HEK293 (cell line): ENCODE results near the gene ACTN4.

Source experiments
- GLI2 ChIP-seq: fragments of 450-650 bp; formaldehyde crosslinking; IDR thresholded peaks from 2 replicates; pipeline ENCODE4; 2017; ENCODE audit warnings: missing biosample characterization, missing genetic modification characterization, low read depth, borderline replicate concordance
- GLIS1 ChIP-seq: fragments of 450-650 bp; formaldehyde crosslinking; IDR thresholded peaks from 2 replicates; pipeline ENCODE4 v1.5.1; 2016; ENCODE audit warnings: missing biosample characterization, missing genetic modification characterization
- KLF1 ChIP-seq: fragments of 450-650 bp; formaldehyde crosslinking; IDR thresholded peaks from 2 replicates; pipeline ENCODE4 v1.5.1; 2016; ENCODE audit warnings: missing biosample characterization, missing genetic modification characterization
- PATZ1 ChIP-seq: fragments of 450-650 bp; formaldehyde crosslinking; IDR thresholded peaks from 2 replicates; pipeline ENCODE4 v1.5.1; 2016; ENCODE audit warnings: missing biosample characterization, missing genetic modification characterization
- REPIN1 ChIP-seq: fragments of 450-650 bp; formaldehyde crosslinking; IDR thresholded peaks from 2 replicates; pipeline ENCODE4 v1.5.1; 2017; ENCODE audit warnings: missing biosample characterization, missing genetic modification characterization, low read depth
- SETDB1 ChIP-seq: IDR thresholded peaks from one replicate; pipeline ENCODE4 v1.6.1; 2017; ENCODE audit warnings: mild to moderate bottlenecking, low read length, moderate library complexity, mixed read lengths; ENCODE audit not compliant: insufficient read length
- ZBTB10 ChIP-seq: fragments of 450-650 bp; formaldehyde crosslinking; IDR thresholded peaks from 2 replicates; pipeline ENCODE4 v1.5.1; 2016; ENCODE audit warnings: missing biosample characterization, missing genetic modification characterization
- ZBTB11 ChIP-seq: fragments of 450-650 bp; formaldehyde crosslinking; conservative IDR thresholded peaks from 2 replicates; pipeline ENCODE4 v1.5.1; 2016; ENCODE audit warnings: low read depth, missing biosample characterization, missing genetic modification characterization
- ZBTB48 ChIP-seq: fragments of 450-650 bp; formaldehyde crosslinking; IDR thresholded peaks from 2 replicates; pipeline ENCODE4 v1.5.1; 2016; ENCODE audit warnings: missing biosample characterization, missing genetic modification characterization
- ZEB2 ChIP-seq: fragments of 450-650 bp; formaldehyde crosslinking; IDR thresholded peaks from 2 replicates; pipeline ENCODE4 v1.5.1; 2016; ENCODE audit warnings: missing biosample characterization, missing genetic modification characterization
- ZFP41 ChIP-seq: fragments of 450-650 bp; formaldehyde crosslinking; IDR thresholded peaks from 2 replicates; pipeline ENCODE4 v1.5.1; 2016; ENCODE audit warnings: missing biosample characterization, missing genetic modification characterization, borderline replicate concordance
- ZFP69B ChIP-seq: fragments of 450-650 bp; formaldehyde crosslinking; IDR thresholded peaks from 2 replicates; pipeline ENCODE4 v1.5.1; 2016; ENCODE audit warnings: missing biosample characterization, missing genetic modification characterization
- ZIC2 ChIP-seq: fragments of 450-650 bp; formaldehyde crosslinking; IDR thresholded peaks from 2 replicates; pipeline ENCODE4 v1.5.1; 2016; ENCODE audit warnings: missing biosample characterization, missing genetic modification characterization
- ZNF138 ChIP-seq: fragments of 450-650 bp; formaldehyde crosslinking; IDR thresholded peaks from 2 replicates; pipeline ENCODE4 v1.5.1; 2016; ENCODE audit warnings: missing biosample characterization, missing genetic modification characterization, borderline replicate concordance
- ZNF2 ChIP-seq: fragments of 450-650 bp; formaldehyde crosslinking; IDR thresholded peaks from 2 replicates; pipeline ENCODE4 v1.5.1; 2016; ENCODE audit warnings: missing biosample characterization, missing genetic modification characterization
- ZNF221 ChIP-seq: fragments of 450-650 bp; formaldehyde crosslinking; IDR thresholded peaks from 2 replicates; pipeline ENCODE4 v1.5.1; 2017; ENCODE audit warnings: missing biosample characterization, missing genetic modification characterization, borderline replicate concordance
- ZNF335 ChIP-seq: fragments of 450-650 bp; formaldehyde crosslinking; conservative IDR thresholded peaks from 2 replicates; pipeline ENCODE4 v1.5.1; 2016; ENCODE audit warnings: missing biosample characterization, missing genetic modification characterization
- ZNF473 ChIP-seq: fragments of 450-650 bp; formaldehyde crosslinking; IDR thresholded peaks from 2 replicates; pipeline ENCODE4 v1.5.1; 2017; ENCODE audit warnings: missing biosample characterization, missing genetic modification characterization
- ZNF501 ChIP-seq: fragments of 450-650 bp; formaldehyde crosslinking; IDR thresholded peaks from 2 replicates; pipeline ENCODE4 v1.5.1; 2016; ENCODE audit warnings: missing biosample characterization, missing genetic modification characterization
- ZNF600 ChIP-seq: fragments of 450-650 bp; formaldehyde crosslinking; IDR thresholded peaks from 2 replicates; pipeline ENCODE4 v1.5.1; 2016; ENCODE audit warnings: missing biosample characterization, missing genetic modification characterization
- ZNF623 ChIP-seq: fragments of 450-650 bp; formaldehyde crosslinking; IDR thresholded peaks from 2 replicates; pipeline ENCODE4 v1.5.1; 2016; ENCODE audit warnings: missing biosample characterization, missing genetic modification characterization
- ZNF626 ChIP-seq: fragments of 450-650 bp; sonication (Bioruptor Pico); formaldehyde crosslinking; IDR thresholded peaks from 2 replicates; pipeline ENCODE4 v1.5.1; 2018; ENCODE audit warnings: missing biosample characterization, missing genetic modification characterization, inconsistent platforms
- ZNF768 ChIP-seq: fragments of 450-650 bp; formaldehyde crosslinking; IDR thresholded peaks from 2 replicates; pipeline ENCODE4 v1.5.1; 2018; ENCODE audit warnings: missing biosample characterization, mild to moderate bottlenecking, missing genetic modification characterization
- ZXDB ChIP-seq: fragments of 450-650 bp; formaldehyde crosslinking; IDR thresholded peaks from 2 replicates; pipeline ENCODE4 v1.5.1; 2016; ENCODE audit warnings: missing biosample characterization, missing genetic modification characterization
- TF ChIP-seq, protein P1 (sequence below): fragments of 450-650 bp; formaldehyde crosslinking; IDR thresholded peaks from 2 replicates; pipeline ENCODE4 v1.5.1; 2016; ENCODE audit warnings: missing biosample characterization, missing genetic modification characterization
- TF ChIP-seq, protein P2 (sequence below): fragments of 450-650 bp; formaldehyde crosslinking; IDR thresholded peaks from 2 replicates; pipeline ENCODE4 v1.5.1; 2016; ENCODE audit warnings: missing biosample characterization, missing genetic modification characterization, borderline replicate concordance
- TF ChIP-seq, protein P3 (sequence below): fragments of 450-650 bp; formaldehyde crosslinking; IDR thresholded peaks from 2 replicates; pipeline ENCODE4 v1.5.1; 2017; ENCODE audit warnings: missing biosample characterization, missing genetic modification characterization

ACTN4 gene

GRCh38 chr19:38729653-38730469, 82.4 kb downstream of the ACTN4 start (continued):
- TF ChIP-seq ZBTB48 (tag by site-specific recombination) (peak; percentile 72), KLF1 (tag by site-specific recombination) (peak; percentile 64), ZNF221 (tag by site-specific recombination) (no peak), ZNF501 (tag by site-specific recombination) (peak; percentile 61; the same call in 1 of the 2 replicates), ZNF768 (no peak), ZNF623 (tag by site-specific recombination) (0 out of 2 replicates have a peak, but pooled peaks have one; percentile 6), GLIS1 (tag by site-specific recombination) (peak; percentile 42), ZNF138 (tag by site-specific recombination) (no peak), SETDB1 (no peak), ZEB2 (tag by site-specific recombination) (peak; percentile 21; the same call in 1 of the 2 replicates), ZXDB (0 out of 2 replicates have a peak, but pooled peaks have one; percentile 23), GLI2 (tag by site-specific recombination) (no peak), ZFP41 (tag by site-specific recombination) (no peak), ZBTB11 (tag by site-specific recombination) (peak; percentile 22; the same call in 1 of the 2 replicates), ZNF335 (tag by site-specific recombination) (peak; percentile 37; the same call in 1 of the 2 replicates), PATZ1 (tag by site-specific recombination) (peak; percentile 91), ZFP69B (tag by site-specific recombination) (peak; percentile 92), ZNF473 (no peak), ZNF626 (tag by site-specific recombination) (no peak), ZBTB10 (peak; percentile 68; the same call in 1 of the 2 replicates), REPIN1 (tag by site-specific recombination) (no peak), ZIC2 (no peak), ZNF2 (tag by site-specific recombination) (peak; percentile 42; the same call in 1 of the 2 replicates), ZNF600 (tag by site-specific recombination) (peak; percentile 51)
- TF ChIP-seq, protein P1, sequence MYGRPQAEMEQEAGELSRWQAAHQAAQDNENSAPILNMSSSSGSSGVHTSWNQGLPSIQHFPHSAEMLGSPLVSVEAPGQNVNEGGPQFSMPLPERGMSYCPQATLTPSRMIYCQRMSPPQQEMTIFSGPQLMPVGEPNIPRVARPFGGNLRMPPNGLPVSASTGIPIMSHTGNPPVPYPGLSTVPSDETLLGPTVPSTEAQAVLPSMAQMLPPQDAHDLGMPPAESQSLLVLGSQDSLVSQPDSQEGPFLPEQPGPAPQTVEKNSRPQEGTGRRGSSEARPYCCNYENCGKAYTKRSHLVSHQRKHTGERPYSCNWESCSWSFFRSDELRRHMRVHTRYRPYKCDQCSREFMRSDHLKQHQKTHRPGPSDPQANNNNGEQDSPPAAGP (tag by site-specific recombination): peak; percentile 80
- TF ChIP-seq, protein P2, sequence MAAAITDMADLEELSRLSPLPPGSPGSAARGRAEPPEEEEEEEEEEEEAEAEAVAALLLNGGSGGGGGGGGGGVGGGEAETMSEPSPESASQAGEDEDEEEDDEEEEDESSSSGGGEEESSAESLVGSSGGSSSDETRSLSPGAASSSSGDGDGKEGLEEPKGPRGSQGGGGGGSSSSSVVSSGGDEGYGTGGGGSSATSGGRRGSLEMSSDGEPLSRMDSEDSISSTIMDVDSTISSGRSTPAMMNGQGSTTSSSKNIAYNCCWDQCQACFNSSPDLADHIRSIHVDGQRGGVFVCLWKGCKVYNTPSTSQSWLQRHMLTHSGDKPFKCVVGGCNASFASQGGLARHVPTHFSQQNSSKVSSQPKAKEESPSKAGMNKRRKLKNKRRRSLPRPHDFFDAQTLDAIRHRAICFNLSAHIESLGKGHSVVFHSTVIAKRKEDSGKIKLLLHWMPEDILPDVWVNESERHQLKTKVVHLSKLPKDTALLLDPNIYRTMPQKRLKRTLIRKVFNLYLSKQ: no peak
- TF ChIP-seq, protein P3, sequence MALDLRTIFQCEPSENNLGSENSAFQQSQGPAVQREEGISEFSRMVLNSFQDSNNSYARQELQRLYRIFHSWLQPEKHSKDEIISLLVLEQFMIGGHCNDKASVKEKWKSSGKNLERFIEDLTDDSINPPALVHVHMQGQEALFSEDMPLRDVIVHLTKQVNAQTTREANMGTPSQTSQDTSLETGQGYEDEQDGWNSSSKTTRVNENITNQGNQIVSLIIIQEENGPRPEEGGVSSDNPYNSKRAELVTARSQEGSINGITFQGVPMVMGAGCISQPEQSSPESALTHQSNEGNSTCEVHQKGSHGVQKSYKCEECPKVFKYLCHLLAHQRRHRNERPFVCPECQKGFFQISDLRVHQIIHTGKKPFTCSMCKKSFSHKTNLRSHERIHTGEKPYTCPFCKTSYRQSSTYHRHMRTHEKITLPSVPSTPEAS (tag by site-specific recombination): no peak
